Retinal pigment epithelial cell (primary cell): ENCODE data around the gene UBR3.
"Not testable (repeated sequence)": the region's sequence is repeated elsewhere in the genome, so short reads cannot be mapped to it uniquely, and the experiment has no call there.

Experiments used
- DNase-seq: peaks from one replicate; pipeline ENCODE4 v3.0.0-alpha.2; 2010; ENCODE audit warnings: low read depth
- H3K4me3 ChIP-seq: 2 replicates; pipeline ENCODE4 v1.5.1; 2011; ENCODE audit warnings: mild to moderate bottlenecking, low read length, control low read depth, moderate library complexity
- CTCF ChIP-seq: conservative IDR thresholded peaks from 2 replicates; pipeline ENCODE4 v1.5.1; 2011; ENCODE audit warnings: low read depth, low read length, control low read depth, inconsistent platforms

UBR3 gene

GRCh38 chr2:169845016-169845415, 17.8 kb downstream of the UBR3 start:
- DNase-seq: no peak
- TF ChIP-seq CTCF: no peak
- H3K4me3 ChIP-seq: no peak overlapping the region

- H3K4me3 ChIP-seq: not testable (repeated sequence)
Measured at GRCh38 chr2:169848959-169849693, 21.9 kb downstream of the UBR3 start.

GRCh38 chr2:169849710-169850109, 22.5 kb downstream of the UBR3 start:
- no peak for TF ChIP-seq CTCF
- H3K4me3 ChIP-seq: no peak overlapping the region
- DNase-seq: no peak

More at GRCh38 chr2:169848959-169849693, 21.9 kb downstream of the UBR3 start:
- DNase-seq: not testable (repeated sequence)

GRCh38 chr2:169853041-169853668, 25.9 kb downstream of the UBR3 start:
- TF ChIP-seq CTCF: no peak
- no peak overlapping the region for H3K4me3 ChIP-seq
- no peak for DNase-seq

GRCh38 chr2:169855281-169856258, 28.3 kb downstream of the UBR3 start:
- DNase-seq, H3K4me3 ChIP-seq: not testable (repeated sequence)

GRCh38 chr2:169859423-169859822, 32.2 kb downstream of the UBR3 start:
- no peak for TF ChIP-seq CTCF
- DNase-seq: no peak
- H3K4me3 ChIP-seq: no peak overlapping the region

GRCh38 chr2:169860149-169860548, 32.9 kb downstream of the UBR3 start:
- no peak for DNase-seq
- H3K4me3 ChIP-seq: no peak overlapping the region
- no peak for TF ChIP-seq CTCF
